ENCODE data around the gene MARCHF2. TPM values are rescaled to one million over a fixed set of nuclear protein-coding genes. Genes with fewer than 3 reads are reported as not detected.
A peak's percentile ranks its signal among the peaks of the same experiment; 100 is the strongest.

Gene MARCHF2
- total RNA-seq, 4 donors from 2014 or later, result 167 to 296 (median 203) TPM

DNA sequence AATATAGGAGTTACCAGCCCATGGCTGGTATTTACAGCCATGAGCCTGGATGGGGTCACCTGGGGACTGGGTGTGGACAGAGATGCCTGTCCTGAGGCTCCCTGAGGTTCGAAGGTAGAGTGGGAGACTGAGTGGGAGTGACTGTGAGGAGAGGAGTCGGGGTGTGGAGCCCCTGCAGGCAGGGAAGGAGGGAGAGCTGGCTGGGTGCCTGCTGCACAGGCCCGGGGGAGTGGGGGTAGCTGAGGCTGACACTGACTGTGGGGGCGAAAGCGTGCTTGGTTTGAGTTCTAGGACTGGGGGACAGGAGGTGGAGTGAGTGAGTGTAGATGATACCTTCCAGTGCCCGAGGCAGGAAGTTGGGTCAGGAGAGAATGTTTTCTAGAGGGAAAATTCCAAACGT is 15.8 kb upstream of the MARCHF2 start:
- DNase-seq (ENCODE audit: low spot score), result no peak
- ATAC-seq (ENCODE audit: low FRiP score), result peak; percentile 42
- TF ChIP-seq, protein P1, sequence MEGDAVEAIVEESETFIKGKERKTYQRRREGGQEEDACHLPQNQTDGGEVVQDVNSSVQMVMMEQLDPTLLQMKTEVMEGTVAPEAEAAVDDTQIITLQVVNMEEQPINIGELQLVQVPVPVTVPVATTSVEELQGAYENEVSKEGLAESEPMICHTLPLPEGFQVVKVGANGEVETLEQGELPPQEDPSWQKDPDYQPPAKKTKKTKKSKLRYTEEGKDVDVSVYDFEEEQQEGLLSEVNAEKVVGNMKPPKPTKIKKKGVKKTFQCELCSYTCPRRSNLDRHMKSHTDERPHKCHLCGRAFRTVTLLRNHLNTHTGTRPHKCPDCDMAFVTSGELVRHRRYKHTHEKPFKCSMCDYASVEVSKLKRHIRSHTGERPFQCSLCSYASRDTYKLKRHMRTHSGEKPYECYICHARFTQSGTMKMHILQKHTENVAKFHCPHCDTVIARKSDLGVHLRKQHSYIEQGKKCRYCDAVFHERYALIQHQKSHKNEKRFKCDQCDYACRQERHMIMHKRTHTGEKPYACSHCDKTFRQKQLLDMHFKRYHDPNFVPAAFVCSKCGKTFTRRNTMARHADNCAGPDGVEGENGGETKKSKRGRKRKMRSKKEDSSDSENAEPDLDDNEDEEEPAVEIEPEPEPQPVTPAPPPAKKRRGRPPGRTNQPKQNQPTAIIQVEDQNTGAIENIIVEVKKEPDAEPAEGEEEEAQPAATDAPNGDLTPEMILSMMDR (IDR thresholded peaks at IDR 0.05), result no peak

- TF ChIP-seq, protein P1 (IDR thresholded peaks at IDR 0.05), result no peak
- DNase-seq (ENCODE audit: low spot score), result no peak
- peak; percentile 5 for ATAC-seq (ENCODE audit: low FRiP score)
These were observed 15.3 kb upstream of the MARCHF2 start for GRCh38 chr19:8397746-8398310.

DNA sequence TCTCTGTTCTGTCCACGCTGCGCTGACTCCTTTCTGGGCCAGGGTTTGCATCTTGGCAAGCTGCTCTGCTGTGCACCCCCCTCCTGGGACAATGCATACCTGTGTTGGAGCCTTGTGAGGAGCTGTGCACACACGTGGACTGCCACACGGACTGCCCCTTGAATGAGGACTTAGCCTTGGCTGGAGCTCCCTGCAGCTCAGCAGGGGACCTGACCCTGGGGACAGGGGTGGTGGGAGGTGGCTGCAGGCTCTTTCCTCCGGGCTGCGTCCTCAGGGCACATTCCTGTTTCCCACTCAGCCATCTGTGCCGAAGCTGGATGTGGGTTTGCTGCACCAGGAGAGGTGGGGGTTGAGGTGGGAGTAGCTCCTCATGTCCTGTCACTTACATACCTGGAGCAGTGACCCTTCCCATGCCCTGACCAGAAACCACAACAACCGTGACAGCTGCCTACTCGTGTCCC is 14.8 kb upstream of the MARCHF2 start:
- TF ChIP-seq, protein P1 (IDR thresholded peaks at IDR 0.05), result no peak
- ATAC-seq (ENCODE audit: low FRiP score), result no peak
- no peak for DNase-seq (ENCODE audit: low spot score)

DNA sequence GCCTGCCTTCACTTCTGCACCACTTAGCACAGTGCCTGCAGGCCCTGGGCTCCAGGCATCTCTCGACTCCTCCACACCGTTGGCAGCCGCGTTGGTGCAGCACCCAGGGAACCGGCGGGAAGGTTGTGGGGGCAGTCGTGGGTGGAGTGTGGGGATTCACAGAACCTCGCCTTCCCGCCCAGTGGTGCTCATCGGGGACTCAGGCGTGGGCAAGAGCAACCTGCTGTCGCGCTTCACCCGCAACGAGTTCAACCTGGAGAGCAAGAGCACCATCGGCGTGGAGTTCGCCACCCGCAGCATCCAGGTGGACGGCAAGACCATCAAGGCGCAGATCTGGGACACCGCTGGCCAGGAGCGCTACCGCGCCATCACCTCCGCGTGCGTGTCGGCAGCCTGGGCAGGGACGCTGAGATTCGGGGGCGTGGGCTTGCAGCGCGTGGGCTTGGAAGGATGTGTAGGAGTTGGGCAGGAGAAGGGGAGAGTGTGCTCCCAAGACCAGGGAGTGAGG is 13.4 kb upstream of the MARCHF2 start:
- TF ChIP-seq, protein P1 (IDR thresholded peaks at IDR 0.05), result no peak
- DNase-seq (ENCODE audit: low spot score) (no peak), ATAC-seq (ENCODE audit: low FRiP score) (no peak)

DNA sequence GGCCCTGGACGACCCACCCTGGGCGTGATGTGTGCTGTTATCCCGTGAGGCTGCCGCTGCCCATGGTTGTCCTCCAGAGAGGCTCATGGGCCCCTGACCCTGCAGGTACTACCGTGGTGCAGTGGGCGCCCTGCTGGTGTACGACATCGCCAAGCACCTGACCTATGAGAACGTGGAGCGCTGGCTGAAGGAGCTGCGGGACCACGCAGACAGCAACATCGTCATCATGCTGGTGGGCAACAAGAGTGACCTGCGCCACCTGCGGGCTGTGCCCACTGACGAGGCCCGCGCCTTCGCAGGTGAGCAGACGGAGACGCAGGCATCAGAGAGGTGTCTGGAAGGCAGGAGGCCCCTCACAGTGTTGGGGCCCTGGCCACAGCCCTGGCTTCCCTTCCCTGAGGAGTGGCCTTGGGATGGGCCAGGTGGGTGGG is 11.1 kb upstream of the MARCHF2 start:
- DNase-seq (ENCODE audit: low spot score), result no peak
- no peak for ATAC-seq (ENCODE audit: low FRiP score)
- TF ChIP-seq, protein P1 (IDR thresholded peaks at IDR 0.05), result no peak

DNA sequence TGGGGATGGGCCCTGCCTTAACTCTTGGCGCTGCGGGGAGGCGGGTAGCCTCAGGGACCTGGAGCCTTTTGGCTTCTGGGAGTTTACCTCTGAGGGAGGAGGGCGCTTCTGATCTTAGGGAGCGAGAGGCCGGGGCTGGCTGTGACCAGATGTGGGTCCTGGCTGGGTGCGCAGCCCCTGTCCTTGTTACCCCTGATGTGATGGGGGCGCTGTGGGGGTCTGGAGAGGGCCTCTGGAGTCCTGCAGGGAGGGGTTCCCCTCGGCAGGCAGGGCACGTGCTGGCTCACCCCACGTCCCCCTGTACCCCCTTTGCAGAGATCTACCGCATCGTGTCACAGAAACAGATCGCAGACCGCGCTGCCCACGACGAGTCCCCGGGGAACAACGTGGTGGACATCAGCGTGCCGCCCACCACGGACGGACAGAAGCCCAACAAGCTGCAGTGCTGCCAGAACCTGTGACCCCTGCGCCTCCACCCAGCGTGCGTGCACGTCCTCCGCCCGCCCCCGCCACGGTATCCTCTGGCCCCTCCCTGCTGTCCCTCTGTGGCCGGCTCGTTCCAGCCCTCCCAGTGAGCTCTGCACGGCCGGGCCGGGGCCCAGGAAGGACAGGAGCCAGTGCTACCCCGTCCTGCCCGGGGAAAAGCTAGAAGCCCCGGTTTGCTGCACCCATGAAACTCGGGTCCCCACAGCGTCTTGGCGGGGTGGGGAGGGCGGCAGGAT is 9.8 kb upstream of the MARCHF2 start:
- TF ChIP-seq, protein P1 (IDR thresholded peaks at IDR 0.05), result no peak
- no peak for DNase-seq (ENCODE audit: low spot score)
- ATAC-seq (ENCODE audit: low FRiP score), result no peak

GRCh38 chr19:8403820-8404109 is 9.3 kb upstream of the MARCHF2 start:
- DNase-seq (ENCODE audit: low spot score), result no peak

More at GRCh38 chr19:8403820-8404109, 9.3 kb upstream of the MARCHF2 start:
- TF ChIP-seq, protein P1 (IDR thresholded peaks at IDR 0.05), result no peak
- no peak for ATAC-seq (ENCODE audit: low FRiP score)

All from omental fat pad (tissue), 4 donors.